NCI-H226 (cell line): Measurements from ENCODE around the gene FAM20A.
A peak's percentile ranks its signal among the peaks of the same experiment; 100 is the strongest.
"Not testable (repeated sequence)": the region's sequence is repeated elsewhere in the genome, so short reads cannot be mapped to it uniquely, and the experiment has no call there.

Experiments
- DNase-seq: peaks from one replicate; pipeline ENCODE4 v3.0.0-alpha.2; 2015

Gene FAM20A

DNA sequence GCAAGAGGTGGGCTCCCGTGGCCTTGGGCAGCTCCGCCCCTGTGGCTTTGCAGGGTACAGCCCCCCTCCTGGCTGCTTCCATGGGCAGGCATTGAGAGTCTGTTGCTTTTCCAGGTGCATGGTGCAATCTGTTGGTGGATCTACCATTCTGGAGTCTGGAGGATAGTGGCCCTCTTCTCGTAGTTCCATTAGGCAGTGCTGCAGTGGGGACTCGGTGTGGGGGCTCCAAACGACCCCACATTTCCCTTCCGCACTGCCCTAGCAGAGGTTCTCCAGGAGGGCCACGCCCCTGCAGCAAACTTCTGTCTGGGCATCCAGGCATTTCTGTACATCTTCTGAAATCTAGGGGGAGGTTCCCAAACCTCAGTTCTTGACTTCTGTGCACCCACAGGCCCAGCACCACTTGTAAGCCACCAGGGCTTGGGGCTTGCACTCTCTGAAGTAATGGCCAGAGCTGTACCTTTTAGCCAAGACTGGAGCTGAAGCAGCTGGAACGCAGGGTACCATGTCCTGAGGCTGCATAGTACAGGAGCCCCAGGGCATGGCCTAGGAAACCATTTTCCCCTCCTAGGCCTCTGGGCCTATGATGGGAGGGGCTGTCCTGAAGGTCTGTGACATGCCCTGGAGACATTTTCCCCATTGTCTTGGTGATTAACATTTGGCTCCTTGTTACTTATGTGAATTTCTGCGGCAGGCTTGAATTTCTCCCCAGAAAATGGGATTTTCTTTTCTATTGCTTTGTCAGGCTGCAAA lies 82.9 kb downstream of the FAM20A start:
- DNase-seq = no peak

DNA sequence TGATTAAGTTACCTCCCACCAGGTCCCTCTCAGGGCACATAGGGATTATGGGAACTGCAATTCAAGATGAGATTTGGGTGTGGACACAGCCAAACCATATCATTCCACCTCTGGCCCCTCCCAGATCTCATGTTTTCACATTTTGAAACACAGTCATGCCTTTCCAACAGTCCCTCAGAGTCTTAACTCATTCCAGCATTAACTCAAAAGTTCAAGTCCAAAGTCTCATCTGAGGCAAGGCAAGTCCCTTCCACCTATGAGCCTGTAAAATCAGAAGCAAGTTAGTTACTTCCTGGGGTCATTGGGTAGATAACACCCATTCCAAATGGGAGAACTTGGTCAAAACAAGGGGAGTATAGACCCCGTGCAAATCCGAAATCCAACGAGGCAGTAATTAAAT lies 83.6 kb downstream of the FAM20A start:
- DNase-seq = not testable (repeated sequence)

DNA sequence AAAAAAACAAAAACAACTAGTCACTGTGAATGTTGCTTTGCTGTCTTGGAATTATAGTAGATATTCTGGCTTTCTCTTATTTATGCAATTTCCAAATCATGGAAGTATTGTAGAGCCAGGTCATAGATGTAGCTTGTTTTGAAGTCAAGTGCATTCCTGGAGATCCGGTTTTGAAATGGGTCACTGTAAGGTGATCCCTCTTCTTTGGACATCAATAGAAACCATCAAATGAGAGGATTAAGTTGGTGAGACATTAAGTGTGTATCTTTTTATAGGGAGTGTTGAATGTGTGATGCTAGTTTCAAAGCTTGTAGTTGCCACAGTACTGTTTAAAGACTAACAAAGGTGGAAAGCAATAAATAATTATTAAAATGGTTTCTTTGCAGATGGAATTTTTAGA lies 84.4 kb downstream of the FAM20A start:
- no peak for DNase-seq

DNA sequence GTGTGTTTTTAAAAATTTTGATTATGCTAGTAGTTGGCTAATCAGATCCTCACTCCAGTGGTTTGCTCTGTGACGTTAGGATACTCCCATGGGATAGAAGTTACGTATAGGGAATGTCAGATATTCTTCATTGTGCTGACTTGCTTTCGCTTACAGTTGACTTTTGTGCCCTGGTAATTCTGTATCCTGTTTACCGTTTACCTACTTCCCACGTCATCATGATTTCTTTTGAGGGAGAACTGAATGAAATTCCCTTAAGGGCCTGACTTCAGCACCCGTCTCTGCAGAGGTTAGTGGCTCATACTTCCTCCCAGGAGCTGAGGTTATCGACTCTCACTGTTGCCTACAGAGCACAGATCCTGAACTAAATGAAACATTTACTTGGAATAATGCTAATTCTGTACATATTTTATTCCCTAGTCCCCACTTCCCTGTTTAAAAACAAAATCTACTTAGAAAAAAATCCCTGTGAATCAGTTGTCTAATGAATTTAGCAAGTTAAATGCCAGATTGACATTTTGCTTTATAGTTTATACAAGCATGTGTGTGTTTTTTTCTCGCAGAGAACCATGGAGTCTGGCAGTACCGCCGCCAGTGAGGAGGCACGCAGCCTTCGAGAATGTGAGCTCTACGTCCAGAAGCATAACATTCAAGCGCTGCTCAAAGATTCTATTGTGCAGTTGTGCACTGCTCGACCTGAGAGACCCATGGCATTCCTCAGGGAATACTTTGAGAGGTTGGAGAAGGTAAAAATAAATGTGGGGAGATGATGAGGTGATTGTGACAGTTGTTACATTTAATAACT lies 86.1 kb downstream of the FAM20A start:
- DNase-seq = no peak

DNA sequence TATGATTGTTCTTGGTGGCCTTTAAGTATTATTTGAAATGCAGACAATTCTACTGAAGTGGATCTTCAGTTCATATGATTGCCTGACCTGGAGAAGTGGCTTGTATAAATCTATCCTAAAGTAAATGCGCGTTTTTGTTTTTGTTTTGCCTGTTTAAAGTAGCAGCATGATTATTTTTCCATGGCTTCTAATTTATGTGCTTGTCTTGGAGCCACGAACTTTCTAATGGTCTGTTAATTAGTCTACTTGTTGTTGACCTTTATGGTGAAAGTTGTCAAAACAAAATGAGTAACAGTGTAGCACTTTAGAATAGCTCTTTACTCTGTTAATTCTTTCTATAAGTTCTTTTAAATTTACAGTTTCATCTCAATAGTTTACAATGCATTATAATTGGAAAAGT lies 87.2 kb downstream of the FAM20A start:
- DNase-seq = no peak

DNA sequence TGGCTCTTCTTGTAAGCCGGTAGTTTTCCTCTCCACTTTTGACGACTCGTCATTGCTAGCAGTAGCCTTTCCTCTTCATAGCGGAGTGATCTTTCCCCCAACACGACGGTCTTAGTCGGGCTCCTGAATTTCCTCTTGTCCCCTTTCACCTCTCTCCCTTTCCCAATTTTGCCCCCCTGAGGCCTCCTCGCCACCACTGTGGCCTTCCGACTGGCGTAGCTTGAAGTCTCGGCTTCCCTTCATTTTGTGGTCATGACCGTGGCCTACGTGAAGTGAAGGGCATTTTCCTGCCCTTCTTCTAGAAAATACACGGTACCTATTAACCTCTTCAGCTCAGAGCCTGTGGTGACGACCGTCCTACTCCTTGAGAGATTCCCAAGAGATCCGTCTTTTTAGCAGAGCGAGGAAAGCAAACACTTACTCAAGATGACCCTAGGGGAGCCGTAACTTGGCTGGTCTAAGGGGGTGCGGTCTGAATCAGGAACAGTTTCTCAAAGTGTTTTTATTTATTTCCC lies 88.2 kb downstream of the FAM20A start:
- peak; percentile 3 for DNase-seq

DNA sequence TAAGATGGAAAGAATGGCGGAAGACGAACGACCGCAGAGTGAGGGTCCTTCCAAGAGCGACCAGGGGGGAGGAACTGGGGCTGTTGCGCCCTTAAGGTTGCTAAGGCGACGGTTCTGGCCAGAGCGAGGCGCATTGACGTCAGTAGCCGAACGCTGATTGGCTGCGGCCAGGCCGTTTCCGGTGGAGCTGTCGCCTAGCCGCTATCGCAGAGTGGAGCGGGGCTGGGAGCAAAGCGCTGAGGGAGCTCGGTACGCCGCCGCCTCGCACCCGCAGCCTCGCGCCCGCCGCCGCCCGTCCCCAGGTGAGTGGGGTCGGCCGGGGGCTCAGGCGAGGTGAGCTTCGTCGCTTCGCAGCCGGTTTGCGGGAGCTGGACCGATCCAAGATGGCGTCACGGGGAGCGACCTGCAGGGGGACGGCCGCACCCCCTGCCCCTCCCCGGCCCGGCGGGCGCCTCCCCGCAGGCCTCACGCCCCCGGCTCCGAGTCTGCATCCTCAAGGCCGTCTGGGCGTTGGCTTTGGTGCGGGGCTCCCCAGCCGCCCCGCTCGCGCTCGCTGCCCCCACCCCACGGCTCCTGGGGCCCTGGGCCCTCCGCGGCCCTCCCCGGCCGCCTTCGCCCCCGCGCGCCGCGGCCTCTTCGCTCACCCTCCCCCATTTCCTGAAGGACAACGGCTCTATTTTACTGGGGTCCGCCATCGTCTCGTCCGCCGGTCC lies 88.8 kb downstream of the FAM20A start, which contains the start of gene PRKAR1A:
Gene PRKAR1A (plus strand): TSS at position 184 of the 713 bp plus-strand sequence. CDS start 2,970 bp downstream, outside the sequence.
- DNase-seq = peak; percentile 95

DNA sequence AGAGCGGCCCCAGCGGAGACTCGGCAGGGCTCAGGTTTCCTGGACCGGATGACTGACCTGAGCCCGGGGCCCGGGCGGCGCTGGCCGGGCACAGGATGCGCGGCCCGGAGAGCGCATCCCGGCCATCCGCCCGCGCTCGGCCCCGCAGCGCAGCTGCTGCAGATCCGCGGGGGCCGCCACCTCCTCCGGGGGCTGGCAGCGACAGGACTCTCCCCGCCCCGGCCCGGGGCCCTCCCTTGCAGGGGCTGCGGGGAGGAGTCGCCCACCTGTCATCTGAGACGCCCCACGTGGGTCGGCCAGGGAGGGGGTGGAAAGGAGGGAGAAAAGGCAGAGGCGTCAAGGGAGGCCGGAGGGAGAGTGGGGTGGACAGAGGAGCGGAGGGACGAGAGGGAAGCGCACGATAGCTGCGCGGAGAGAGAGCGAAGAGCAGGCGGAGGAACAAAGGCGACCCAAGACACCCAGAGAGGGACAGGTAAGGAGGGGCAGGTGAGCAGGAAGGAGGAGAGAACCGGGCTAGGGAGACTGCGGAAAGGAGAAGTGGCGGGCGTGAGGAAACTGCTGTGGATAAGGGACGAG lies 89.4 kb downstream of the FAM20A start:
- peak; percentile 45 for DNase-seq

DNA sequence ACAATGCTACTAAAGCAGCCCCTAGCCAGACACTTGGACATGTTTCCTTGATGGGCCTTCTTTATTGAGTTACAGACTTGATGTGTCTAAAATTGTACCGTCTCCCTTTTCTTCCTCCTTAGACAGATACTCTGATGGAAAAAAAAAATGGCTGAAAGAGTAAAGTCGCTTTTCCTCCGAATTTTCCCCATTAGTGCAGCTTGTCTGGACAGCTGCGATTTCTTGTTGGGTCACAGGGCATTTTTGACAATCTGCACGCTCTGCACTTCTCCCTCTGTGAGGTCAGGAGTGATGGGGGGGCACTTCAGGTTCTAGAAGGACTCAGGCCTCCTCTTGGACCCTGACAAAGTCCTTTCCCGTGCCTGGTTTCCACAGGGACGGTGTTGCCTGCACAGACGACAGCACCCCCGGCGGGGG lies 89.9 kb downstream of the FAM20A start:
- no peak for DNase-seq

DNA sequence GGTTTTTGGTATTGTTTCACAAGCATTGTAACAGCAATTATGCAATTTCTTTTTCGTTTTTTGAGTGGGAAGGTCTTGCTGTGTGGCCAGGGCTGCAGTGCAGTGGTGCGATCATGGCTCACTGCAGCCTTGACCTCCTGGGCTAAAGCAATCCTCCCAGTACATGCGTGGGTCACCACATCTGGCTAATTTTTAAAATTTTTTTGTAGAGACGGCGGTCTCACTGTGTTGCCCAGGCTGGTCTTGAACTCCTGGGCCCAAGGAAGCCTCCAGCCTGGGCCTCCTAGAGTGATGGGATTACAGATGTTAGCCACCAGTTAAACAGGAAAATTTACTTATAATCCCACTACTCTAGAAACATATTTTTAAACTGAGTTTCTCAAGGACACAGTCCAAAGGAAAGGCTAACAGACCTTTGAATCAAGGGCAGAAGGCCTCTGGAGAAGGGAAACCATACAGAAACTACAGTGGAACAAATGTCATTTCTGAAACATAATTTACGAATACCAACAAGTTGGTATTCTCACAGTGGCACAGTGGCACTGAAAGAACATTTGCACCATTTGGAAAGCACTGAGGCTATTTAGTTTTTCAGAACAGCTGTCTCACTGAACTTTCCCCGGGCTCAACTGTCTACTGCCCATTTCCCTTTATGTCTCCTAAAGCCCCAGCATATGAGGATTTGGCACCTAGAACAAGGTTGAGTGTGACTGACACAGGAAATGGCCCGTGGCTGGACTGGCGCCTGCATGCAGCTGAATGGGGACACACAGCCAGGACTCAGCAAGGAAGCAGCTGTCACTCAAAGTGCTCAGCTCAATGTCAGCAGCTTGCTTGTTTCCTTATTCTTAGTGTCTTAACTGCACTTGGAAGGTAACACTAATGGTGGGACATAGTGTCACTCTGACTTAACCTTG lies 91.8 kb downstream of the FAM20A start:
- DNase-seq = no peak

DNA sequence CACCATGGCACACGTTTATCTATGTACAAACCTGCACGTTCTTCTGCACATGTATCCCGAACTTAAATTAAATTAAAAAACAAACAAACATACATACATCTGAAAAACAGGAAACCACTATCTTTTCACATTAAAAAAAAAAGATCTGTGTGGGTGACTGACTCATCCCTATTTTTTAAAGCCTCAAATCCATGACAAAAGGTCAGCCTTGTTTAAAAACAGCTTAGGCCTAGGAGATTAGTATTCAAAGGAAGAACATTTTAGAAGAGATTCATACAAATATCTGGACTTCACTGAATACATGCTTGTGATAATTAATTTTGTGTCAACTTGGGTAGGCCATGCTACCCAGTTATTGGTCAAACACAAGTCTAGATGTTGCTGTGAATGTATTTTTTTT lies 93.6 kb downstream of the FAM20A start:
- no peak for DNase-seq

DNA sequence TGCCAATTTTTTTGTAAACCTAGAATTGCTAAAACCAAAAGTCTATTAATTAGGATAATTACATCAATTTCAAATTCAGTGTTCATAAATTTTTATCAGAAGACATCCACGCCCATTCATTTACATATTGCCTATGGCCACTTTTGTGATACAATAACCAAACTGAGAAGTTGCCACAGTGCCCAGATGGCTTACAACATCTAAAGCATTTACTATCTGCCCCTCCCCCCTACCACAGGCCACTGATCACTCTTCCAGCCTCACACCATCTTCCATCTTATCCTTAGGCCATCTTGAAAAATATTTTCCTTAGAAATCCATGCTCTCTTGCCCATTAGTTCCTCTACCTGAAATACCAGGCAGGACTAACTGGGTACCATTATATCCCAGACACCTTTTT lies 95.2 kb downstream of the FAM20A start:
- no peak for DNase-seq

DNA sequence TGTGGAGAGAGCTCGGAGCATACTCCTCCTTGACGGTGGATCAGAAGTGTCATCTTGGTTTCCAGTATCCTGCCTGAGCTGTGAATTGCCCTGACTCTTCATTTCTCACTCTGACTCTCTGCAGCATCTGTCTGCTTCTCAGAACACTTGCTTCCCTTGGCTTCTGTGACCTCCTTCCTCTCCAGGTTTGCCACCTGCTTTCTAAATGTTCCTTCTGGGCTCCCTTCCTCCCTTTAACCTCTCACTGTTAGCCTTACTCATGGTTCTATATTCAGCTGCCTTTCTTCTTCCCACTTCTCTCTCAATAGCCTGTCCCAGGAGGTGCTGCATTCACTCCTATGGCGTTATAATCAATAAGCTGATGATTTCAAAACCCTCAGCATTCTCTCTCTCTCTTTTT lies 100.1 kb downstream of the FAM20A start:
- no peak for DNase-seq

DNA sequence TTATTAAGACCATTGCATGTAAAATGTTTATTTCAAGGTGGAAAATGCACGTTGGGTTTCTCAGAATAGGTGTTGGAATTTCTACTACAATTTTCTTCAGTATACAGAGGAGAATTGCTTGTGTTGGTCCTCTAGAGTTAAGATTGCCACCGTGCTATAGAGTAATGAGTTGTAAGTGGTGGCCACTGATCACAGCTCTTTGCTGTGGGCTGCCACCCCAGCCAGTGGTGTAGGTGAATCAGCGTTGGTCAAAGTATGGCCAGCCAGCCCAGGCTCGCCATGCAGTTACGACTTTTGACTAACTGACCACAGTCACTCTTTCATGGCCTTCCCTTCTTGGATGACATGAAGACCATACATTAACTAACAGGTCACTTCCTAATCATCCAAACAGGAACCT lies 101.6 kb downstream of the FAM20A start:
- DNase-seq = no peak

DNA sequence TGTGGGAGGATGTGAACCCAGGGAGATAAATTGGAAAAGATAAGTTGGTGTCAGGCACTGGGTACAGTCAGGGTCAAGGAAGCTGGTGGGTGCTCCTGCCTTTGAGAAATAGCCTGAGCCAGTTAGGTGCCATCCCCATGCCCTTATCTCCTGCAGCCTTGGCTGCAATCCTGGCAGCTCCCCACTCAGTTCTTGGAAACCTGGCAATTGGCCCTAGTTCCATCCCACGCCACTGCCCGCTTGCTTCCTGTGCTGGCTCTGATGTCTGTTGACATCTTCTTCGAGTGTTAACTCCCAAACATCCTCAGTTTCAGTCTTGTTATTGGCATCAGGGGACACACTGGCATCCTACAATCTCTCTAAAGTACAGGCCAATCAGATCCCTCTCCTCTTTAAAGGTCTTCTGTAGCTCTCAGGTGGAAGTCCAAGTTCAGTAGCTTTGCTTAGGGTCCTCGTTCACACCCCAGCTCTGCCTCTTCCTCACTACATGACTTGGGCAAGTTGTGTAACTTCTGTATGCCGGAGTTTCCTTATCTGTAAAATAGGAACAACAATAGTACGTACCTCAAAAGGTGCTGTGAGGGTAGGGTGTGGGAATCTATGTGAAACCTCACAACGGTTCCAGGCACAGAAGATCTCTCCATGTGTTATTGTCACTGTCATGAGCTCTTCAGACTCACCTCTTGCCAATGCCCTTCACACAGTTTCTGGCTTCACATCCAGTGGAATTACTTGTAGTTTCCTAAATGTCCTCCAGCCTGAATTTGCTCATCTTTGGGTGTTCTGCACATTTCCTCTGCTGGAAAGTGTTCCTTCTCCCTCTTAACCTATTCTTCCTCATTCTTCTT lies 102.5 kb downstream of the FAM20A start:
- DNase-seq = peak; percentile 79

DNA sequence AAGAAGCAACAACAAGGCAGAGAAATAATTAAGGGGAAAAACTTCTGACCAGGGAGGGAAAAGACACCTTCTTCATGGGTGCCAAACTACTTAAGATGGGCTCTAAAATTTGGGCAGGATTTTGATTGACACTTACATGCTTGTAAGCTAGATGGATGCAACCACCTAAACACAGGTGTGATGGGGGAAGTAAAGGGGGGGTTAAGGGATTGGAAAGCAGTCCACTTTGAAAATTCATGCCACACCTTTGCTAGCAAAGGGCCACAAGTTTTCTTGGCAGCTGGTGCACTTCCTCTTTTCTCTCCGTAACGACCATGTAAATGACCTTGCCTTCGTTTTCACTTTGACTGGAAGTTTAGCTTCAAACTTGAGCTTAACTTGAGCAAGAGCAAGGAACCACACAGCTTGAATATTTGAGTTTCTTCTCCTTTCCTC lies 103.3 kb downstream of the FAM20A start:
- no peak for DNase-seq

DNA sequence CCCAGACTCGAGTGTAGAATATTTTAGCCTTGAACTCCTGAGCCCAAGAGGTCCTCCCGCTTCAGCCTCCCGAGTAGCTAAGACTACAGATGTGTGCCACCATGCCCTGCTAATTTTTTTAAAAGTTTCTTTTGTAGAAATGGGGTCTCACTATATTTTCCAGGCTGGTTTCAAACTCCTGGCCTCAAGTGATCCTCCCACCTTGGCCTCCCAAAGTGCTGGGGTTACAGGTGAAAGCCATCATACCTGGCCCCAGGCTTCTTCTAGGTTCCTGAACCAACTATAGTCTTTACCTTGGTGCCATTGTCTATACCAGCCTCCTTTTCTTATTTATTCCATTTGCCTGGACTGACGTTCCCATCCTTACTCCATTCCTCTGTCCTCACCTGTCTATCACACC lies 106.1 kb downstream of the FAM20A start:
- DNase-seq = no peak

DNA sequence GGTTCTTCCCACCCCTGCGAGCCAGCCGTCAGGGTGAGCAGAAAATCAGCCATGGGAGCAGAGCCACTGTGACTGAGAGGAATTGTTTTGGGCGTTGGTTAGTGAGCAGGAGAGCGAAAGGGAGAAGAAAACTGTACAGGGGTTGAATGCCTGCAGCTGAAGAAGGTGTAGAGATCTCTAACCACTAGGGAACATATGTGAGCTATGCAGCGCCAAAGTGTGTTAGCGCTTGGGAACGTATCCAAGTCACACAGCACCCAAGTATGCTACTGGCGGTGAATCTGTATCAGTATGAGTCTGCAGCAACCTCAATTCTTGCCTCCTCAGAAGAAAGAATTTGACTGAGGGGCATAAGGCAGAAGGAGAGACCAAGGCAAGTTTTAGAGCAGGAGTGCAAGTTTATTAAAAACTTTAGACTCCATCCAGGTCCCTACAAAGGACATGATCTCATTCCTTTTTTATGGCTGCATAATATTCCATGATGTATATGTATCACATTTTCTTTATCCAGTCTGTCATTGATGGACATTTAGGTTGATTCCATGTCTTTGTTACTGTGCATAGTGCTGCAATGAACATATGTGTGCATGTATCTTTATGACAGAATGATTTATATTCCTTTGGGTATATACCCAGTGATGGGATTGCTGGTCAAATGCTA lies 108.6 kb downstream of the FAM20A start:
- DNase-seq = not testable (repeated sequence)

DNA sequence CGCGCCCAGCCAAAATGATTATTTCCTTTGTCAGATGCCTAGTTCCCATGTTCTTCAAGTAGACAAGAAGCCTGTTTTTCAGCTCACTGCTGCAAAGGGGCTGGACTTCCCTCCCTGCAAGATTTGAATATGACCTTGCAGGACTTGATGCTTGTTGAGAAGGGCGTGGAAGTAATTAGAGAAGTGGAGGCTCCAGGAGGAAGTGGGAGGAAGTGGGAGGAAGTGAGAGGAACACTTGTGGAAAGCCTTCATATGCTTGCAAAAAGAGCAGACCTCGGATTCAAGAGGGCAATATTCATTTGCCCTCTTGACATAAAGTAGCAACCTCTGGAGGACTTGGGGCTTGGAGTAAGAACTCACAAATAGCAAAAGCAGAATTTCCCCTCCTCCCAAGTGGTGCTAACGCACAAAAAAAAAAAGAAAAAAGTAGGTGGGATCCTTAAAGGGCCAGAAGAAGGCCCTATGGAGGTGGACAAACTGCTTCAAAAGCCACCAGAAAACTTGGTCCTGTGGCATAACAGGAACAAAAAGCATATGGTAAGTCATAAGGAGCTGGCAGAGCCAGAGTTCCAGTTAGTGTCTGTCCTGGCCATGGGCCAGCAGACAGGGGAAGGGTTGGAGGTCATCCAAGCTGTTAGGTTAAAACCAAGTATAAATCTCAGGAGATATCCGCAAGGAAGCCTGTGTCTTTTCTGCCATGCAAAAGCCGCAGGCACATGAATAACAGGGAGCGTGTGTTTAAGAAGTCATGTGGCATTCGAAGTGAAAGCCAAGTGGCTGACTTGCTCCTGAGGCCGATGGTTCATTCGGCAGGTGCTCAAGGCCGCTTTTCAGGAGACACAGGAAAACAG lies 109.6 kb downstream of the FAM20A start:
- DNase-seq = no peak
